Measurements from ENCODE around the gene HSD17B1. TPM values are rescaled to one million over a fixed set of nuclear protein-coding genes. Genes with fewer than 3 reads are reported as not detected.

The HSD17B1 gene
- total RNA-seq, 6 experiments from 2014 or later: 0.31 to 1.1 (median 0.87) TPM

- peak overlapping the region; percentile 77 to 92 (median 89) for H3K27ac ChIP-seq
- ATAC-seq: no peak
- H3K4me3 ChIP-seq: no peak overlapping the region
- 65% methylated on average over 4 of the region's 11 CpGs for WGBS (ENCODE audit: insufficient coverage, low coverage, low lambda C conversion rate, missing lambda C conversion rate)
- no peak for DNase-seq
- H3K27me3 ChIP-seq: no peaks in the 10 kb centered on the region
- TF ChIP-seq CTCF (IDR thresholded peaks at IDR 0.05) (no peak), POLR2A (IDR thresholded peaks at IDR 0.05) (no peak)
- H3K4me1 ChIP-seq: peaks cover 0 to 58% (median 17%) of the 10 kb centered on the region in 4 donors
- H3K9me3 ChIP-seq: no peaks in the 10 kb centered on the region
- intact Hi-C loops (cut with DNase I): no loop called here
- H3K36me3 ChIP-seq: no peaks in the 10 kb centered on the region
Observed at GRCh38 chr17:42521666-42522262, 31.0 kb upstream of the HSD17B1 start.

- Histone ChIP-seq H3K9me3 (no peaks in the 10 kb centered on the region), H3K27me3 (no peaks in the 10 kb centered on the region), H3K36me3 (no peaks in the 10 kb centered on the region), H3K4me3 (no peak overlapping the region), H3K4me1 (peaks cover 0 to 63% (median 17%) of the 10 kb centered on the region in 4 donors), H3K27ac (peak overlapping the region; percentile 77 to 92 (median 89))
- ATAC-seq: no peak
- 20% methylated on average over 2 of the region's 9 CpGs for WGBS (ENCODE audit: insufficient coverage, low coverage, low lambda C conversion rate, missing lambda C conversion rate)
- DNase-seq: no peak
- intact Hi-C loops (cut with DNase I): no loop called here
- TF ChIP-seq POLR2A (IDR thresholded peaks at IDR 0.05) (no peak), CTCF (IDR thresholded peaks at IDR 0.05) (no peak)
Observed at GRCh38 chr17:42522263-42522790, 30.4 kb upstream of the HSD17B1 start.

- no peaks in the 10 kb centered on the region for H3K27me3 ChIP-seq
- ATAC-seq: no peak
- H3K9me3 ChIP-seq: no peaks in the 10 kb centered on the region
- H3K4me3 ChIP-seq: no peak overlapping the region
- 100% methylated on average over 2 of the region's 8 CpGs for WGBS (ENCODE audit: insufficient coverage, low coverage, low lambda C conversion rate, missing lambda C conversion rate)
- peak overlapping the region; percentile 29 to 89 (median 77) for H3K27ac ChIP-seq
- intact Hi-C loops (cut with DNase I): no loop called here
- TF ChIP-seq CTCF (IDR thresholded peaks at IDR 0.05) (no peak), POLR2A (IDR thresholded peaks at IDR 0.05) (no peak)
- peaks cover 0 to 63% (median 20%) of the 10 kb centered on the region in 4 donors for H3K4me1 ChIP-seq
- no peaks in the 10 kb centered on the region for H3K36me3 ChIP-seq
- DNase-seq: no peak
Observed at GRCh38 chr17:42522798-42523278, 29.9 kb upstream of the HSD17B1 start.

GRCh38 chr17:42525221-42525620 lies 27.5 kb upstream of the HSD17B1 start:
- ATAC-seq: no peak
- TF ChIP-seq POLR2A (IDR thresholded peaks at IDR 0.05): no peak
- no peak for TF ChIP-seq CTCF (IDR thresholded peaks at IDR 0.05)
- H3K27ac ChIP-seq: peak overlapping the region in 1 of 3 donors; percentile 15
- 85% methylated on average over 2 of the region's 2 CpGs for WGBS (ENCODE audit: insufficient coverage, low coverage, low lambda C conversion rate, missing lambda C conversion rate)
- H3K4me3 ChIP-seq: no peak overlapping the region
- intact Hi-C loops (cut with DNase I): no loop called here
- H3K4me1 ChIP-seq: peaks cover 0 to 65% (median 16%) of the 10 kb centered on the region in 4 donors
- no peaks in the 10 kb centered on the region for H3K36me3 ChIP-seq
- no peaks in the 10 kb centered on the region for H3K27me3 ChIP-seq
- no peak for DNase-seq
- H3K9me3 ChIP-seq: no peaks in the 10 kb centered on the region
